Fibroblast of skin of right biceps (primary cell): ENCODE measurements around the gene FADS1.

Experiments
- DNase-seq: peaks from one replicate; pipeline ENCODE4 v3.0.0-alpha.2; 2013

The FADS1 gene

GRCh38 chr11:61816736-61817455 lies at the start of gene FADS1:
Gene FADS1 (minus strand): TSS chr11:61817003. CDS start chr11:61816929, 74 bp downstream.
- peak; percentile 94 for DNase-seq

GRCh38 chr11:61866231-61866957 lies 49.6 kb upstream of the FADS1 start:
- no peak for DNase-seq

GRCh38 chr11:61864814-61865775 lies 48.3 kb upstream of the FADS1 start:
- DNase-seq, result no peak

- DNase-seq, result no peak
Measured at GRCh38 chr11:61863548-61864081, 46.8 kb upstream of the FADS1 start.

- DNase-seq, result no peak
Measured at GRCh38 chr11:61862714-61863547, 46.1 kb upstream of the FADS1 start.

GRCh38 chr11:61861634-61862033 lies 44.8 kb upstream of the FADS1 start:
- DNase-seq, result no peak

GRCh38 chr11:61860054-61860903 lies 43.5 kb upstream of the FADS1 start:
- peak; percentile 29 for DNase-seq

- DNase-seq, result no peak
Measured at GRCh38 chr11:61855939-61856680, 39.3 kb upstream of the FADS1 start.

GRCh38 chr11:61854966-61855714 lies 38.3 kb upstream of the FADS1 start:
- no peak for DNase-seq

- no peak for DNase-seq
Measured at GRCh38 chr11:61854206-61854895, 37.5 kb upstream of the FADS1 start.

GRCh38 chr11:61853698-61854169 lies 36.9 kb upstream of the FADS1 start:
- DNase-seq, result no peak

GRCh38 chr11:61851900-61852295 lies 35.1 kb upstream of the FADS1 start:
- no peak for DNase-seq

GRCh38 chr11:61851113-61851899 lies 34.5 kb upstream of the FADS1 start:
- DNase-seq, result no peak

- DNase-seq, result no peak
Measured at GRCh38 chr11:61850687-61851086, 33.9 kb upstream of the FADS1 start.

- no peak for DNase-seq
Measured at GRCh38 chr11:61848631-61849030, 31.8 kb upstream of the FADS1 start.

- no peak for DNase-seq
Measured at GRCh38 chr11:61847914-61848581, 31.2 kb upstream of the FADS1 start.

GRCh38 chr11:61846362-61847020 lies 29.7 kb upstream of the FADS1 start:
- no peak for DNase-seq
